PFSK-1 (cell line): ENCODE data around the gene GPRC5C. TPM values are rescaled to one million over a fixed set of nuclear protein-coding genes. Genes with fewer than 3 reads are reported as not detected.

ENCODE experiments used
- FOXP2 ChIP-seq: optimal IDR thresholded peaks from 2 replicates; pipeline ENCODE3; 2011; ENCODE audit warnings: borderline replicate concordance, control low read depth, inconsistent platforms; ENCODE audit not compliant: insufficient read depth; ENCODE audit errors: extremely low read length, extremely low read depth
- POLR2AphosphoS5 ChIP-seq: IDR thresholded peaks from 2 replicates; pipeline ENCODE4 v1.6.1; 2012; ENCODE audit warnings: low read depth, mild to moderate bottlenecking, control low read depth, low read length, moderate library complexity
- REST ChIP-seq, 2 experiments: IDR thresholded peaks; 2 replicates each; pipeline versions ENCODE4 v1.6.1 to v1.8.0; 2011 to 2012; ENCODE audit warnings: low read depth in 2 of 2, low read length in 2 of 2, control low read depth in 1 of 2, inconsistent platforms in 1 of 2, mild to moderate bottlenecking in 1 of 2, moderate library complexity in 1 of 2; ENCODE audit not compliant: insufficient read depth in 1 of 2
- SIN3A ChIP-seq: IDR thresholded peaks from 2 replicates; pipeline ENCODE4 v1.6.1; 2012; ENCODE audit warnings: mild to moderate bottlenecking, low read length, moderate library complexity, borderline replicate concordance; ENCODE audit not compliant: insufficient read depth
- TAF1 ChIP-seq: IDR thresholded peaks from 2 replicates; pipeline ENCODE4 v1.6.1; 2012; ENCODE audit warnings: low read length, control low read depth, borderline replicate concordance; ENCODE audit not compliant: insufficient read depth
- polyA plus RNA-seq: library from polyadenylated mRNA; unstranded; fragments of >200 nt; gene quantifications from one replicate; pipeline ENCODE4 v1.2.1, GENCODE V29; 2012; ENCODE audit warnings: low read depth, missing spikeins; ENCODE audit not compliant: insufficient read length

GPRC5C gene
- 9.5 TPM for polyA plus RNA-seq

DNA sequence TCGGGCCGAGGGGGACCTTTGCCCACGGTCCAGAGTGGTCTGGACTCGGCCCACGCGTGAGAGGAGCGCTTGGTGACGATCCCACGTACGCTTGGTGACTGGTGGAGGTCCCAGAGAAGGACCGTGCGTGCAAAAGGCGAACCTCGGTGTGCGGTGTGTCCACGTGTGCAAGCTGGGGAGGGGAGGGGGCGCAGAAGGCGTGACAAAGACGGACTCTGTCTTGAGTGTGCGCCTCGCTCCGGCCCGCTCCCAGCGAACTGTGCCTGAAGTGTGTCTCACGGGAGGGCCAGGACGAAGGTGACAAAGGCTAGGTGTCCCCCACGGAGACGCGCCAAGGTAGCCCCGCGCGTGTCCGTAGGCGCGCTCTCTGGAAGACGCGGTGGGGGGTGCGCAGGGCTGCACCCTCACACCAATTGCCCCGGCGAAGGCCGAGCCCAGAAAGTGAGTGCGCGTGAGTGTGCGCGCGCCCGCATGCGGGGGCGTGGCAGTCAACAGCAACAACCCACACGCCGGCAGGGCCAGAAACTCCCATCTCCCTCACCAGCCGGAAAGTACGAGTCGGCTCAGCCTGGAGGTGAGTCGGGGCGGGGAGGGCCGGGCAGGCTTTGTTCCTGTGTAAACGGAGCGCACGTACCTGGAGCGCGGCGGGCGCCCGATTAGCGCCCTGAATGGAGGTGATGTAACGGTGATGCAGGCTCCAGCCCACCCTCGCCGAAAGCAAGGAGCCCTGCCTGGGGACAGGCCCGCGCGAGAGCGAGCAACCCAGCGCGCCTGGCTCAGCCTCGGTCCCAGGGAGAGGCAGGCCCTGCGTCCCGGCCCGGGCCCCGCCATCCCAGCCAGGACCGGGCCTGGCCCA is at the start of gene GPRC5C:
TSS of gene GPRC5C (plus strand) at position 521 of the 856 bp plus-strand sequence. CDS start 7,689 bp downstream, outside the sequence.
- TF ChIP-seq REST (IDR thresholded peaks at IDR 0.05; ENCODE audit: insufficient read depth in 1 of 2, low read depth in 2 of 2, low read length in 2 of 2): no peak
- no peak for TF ChIP-seq FOXP2
- no peak for TF ChIP-seq POLR2AphosphoS5
- no peak for TF ChIP-seq TAF1
- no peak for TF ChIP-seq SIN3A

DNA sequence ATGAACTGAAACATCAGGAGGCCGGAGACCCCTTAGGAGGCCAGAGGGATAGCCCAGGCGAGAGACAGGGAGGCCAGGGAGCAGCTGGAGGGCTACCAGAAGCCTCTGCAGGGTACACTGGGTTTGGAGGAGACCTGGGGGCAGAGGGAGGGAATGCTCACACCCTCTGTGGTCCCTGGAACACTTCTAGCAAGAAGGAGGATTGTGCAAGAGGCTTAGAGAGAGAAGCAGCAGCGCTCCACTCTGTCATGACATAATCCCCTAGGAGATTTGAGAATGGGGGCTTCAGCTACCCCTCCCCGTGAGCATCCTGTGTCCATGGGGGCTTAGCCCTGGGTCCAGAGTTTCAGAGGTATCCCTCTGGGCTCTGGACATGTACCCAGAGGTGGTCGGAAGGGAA is 48.7 kb upstream of the GPRC5C start:
- TF ChIP-seq POLR2AphosphoS5: no peak
- TF ChIP-seq TAF1: no peak
- TF ChIP-seq REST (IDR thresholded peaks at IDR 0.05; ENCODE audit: insufficient read depth in 1 of 2, low read depth in 2 of 2, low read length in 2 of 2): no peak
- TF ChIP-seq FOXP2: no peak
- TF ChIP-seq SIN3A: no peak

DNA sequence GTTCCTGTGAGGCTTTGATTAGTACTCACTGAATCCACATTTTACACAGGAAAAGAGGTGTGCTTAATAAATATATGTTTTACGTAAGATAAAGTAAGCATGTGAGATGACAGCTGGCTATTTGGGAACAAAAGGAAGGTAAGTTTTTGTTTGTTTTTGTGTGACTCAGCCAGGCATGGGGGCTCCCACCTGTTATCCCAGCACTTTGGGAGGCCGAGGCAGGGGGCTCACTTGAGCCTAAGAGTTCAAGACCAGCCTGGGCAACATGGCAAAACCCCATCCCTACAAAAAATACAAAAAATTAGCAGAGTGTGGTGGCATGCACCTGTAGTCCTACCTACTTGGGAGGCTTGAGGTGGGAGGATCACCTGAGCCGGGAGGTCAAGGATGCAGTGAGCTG is 46.7 kb upstream of the GPRC5C start:
- TF ChIP-seq REST (IDR thresholded peaks at IDR 0.05; ENCODE audit: insufficient read depth in 1 of 2, low read depth in 2 of 2, low read length in 2 of 2): no peak
- no peak for TF ChIP-seq SIN3A
- TF ChIP-seq TAF1: no peak
- TF ChIP-seq FOXP2: no peak
- TF ChIP-seq POLR2AphosphoS5: no peak

GRCh38 chr17:74386386-74386785 is 45.5 kb upstream of the GPRC5C start:
- TF ChIP-seq TAF1 (no peak), POLR2AphosphoS5 (no peak), FOXP2 (no peak), REST (IDR thresholded peaks at IDR 0.05; ENCODE audit: insufficient read depth in 1 of 2, low read depth in 2 of 2, low read length in 2 of 2) (no peak), SIN3A (no peak)
